WTC11 (cell line): Measurements from ENCODE around the gene ARMC8. TPM values are rescaled to one million over a fixed set of nuclear protein-coding genes. Genes with fewer than 3 reads are reported as not detected.

Experiments
- ATAC-seq: fragments of 200-7000 bp; cut with Tn5 transposase; 2 replicates; pipeline ENCODE4 v1.10.0; 2021; ENCODE audit warnings: mild to moderate bottlenecking, moderate library complexity
- CTCF ChIA-PET: fragments of 300-600 bp; sonication (Branson Sonifier 250); formaldehyde crosslinking; loops from one replicate; lab custom pipeline; 2021; ENCODE audit warnings: antibody characterized with exemption; lab: Charles Lee
- POLR2A ChIA-PET: fragments of 350-600 bp; sonication (Branson Sonifier 250); formaldehyde crosslinking; loops from one replicate; lab custom pipeline; 2021; ENCODE audit warnings: antibody characterized with exemption; lab: Charles Lee
- DNase-seq: peaks from one replicate; pipeline ENCODE4 v3.0.0; 2021; ENCODE audit warnings: low spot score
- H3K27ac Mint-ChIP-seq: 2 replicates; pipeline ENCODE4 v1.8.0; 2021; ENCODE audit warnings: mixed read lengths
- H3K27me3 Mint-ChIP-seq: 2 replicates; pipeline ENCODE4 v1.8.0; 2021; ENCODE audit warnings: low read depth, mild to moderate bottlenecking, moderate library complexity, mixed read lengths
- H3K36me3 Mint-ChIP-seq: 2 replicates; pipeline ENCODE4 v1.8.0; 2021; ENCODE audit warnings: mixed read lengths
- H3K4me1 Mint-ChIP-seq: 2 replicates; pipeline ENCODE4 v1.8.0; 2022; ENCODE audit warnings: mixed read lengths
- H3K4me3 Mint-ChIP-seq: 2 replicates; pipeline ENCODE4 v1.8.0; 2021; ENCODE audit warnings: mild to moderate bottlenecking, moderate library complexity, mixed read lengths
- H3K9me3 Mint-ChIP-seq: 2 replicates; pipeline ENCODE4 v1.8.0; 2021; ENCODE audit warnings: mixed read lengths
- ATF1 ChIP-seq: sonication (generic); formaldehyde crosslinking; IDR thresholded peaks from 2 replicates; pipeline ENCODE4 v1.8.1; 2023; ENCODE audit warnings: mild to moderate bottlenecking, moderate library complexity, missing genetic modification reagents
- CREB1 ChIP-seq: sonication (generic); formaldehyde crosslinking; IDR thresholded peaks from 2 replicates; pipeline ENCODE4 v1.8.0; 2023; ENCODE audit warnings: mild to moderate bottlenecking, missing genetic modification reagents
- FOXJ3 ChIP-seq: sonication (generic); formaldehyde crosslinking; IDR thresholded peaks from 2 replicates; pipeline ENCODE4 v1.9.0; 2021; ENCODE audit warnings: missing genetic modification reagents, mild to moderate bottlenecking, borderline replicate concordance
- GTF2I ChIP-seq: fragments of 250-450 bp; sonication (Bioruptor Pico); conservative IDR thresholded peaks from 2 replicates; pipeline ENCODE4 v1.4.0; 2021; ENCODE audit warnings: mild to moderate bottlenecking
- MXD4 ChIP-seq: fragments of 250-450 bp; sonication (Bioruptor Pico); IDR thresholded peaks from 2 replicates; pipeline ENCODE4 v1.8.0; 2021; ENCODE audit warnings: mild to moderate bottlenecking, moderate library complexity, borderline replicate concordance
- NFYB ChIP-seq: sonication (generic); formaldehyde crosslinking; conservative IDR thresholded peaks from 2 replicates; pipeline ENCODE4 v1.8.0; 2022; ENCODE audit warnings: low read depth, missing genetic modification reagents
- PRRX2 ChIP-seq: fragments of 250-450 bp; sonication (Bioruptor Pico); IDR thresholded peaks from 2 replicates; pipeline ENCODE4 v1.8.0; 2021; ENCODE audit warnings: mild to moderate bottlenecking
- RELA ChIP-seq: sonication (generic); formaldehyde crosslinking; IDR thresholded peaks from 2 replicates; pipeline ENCODE4 v1.8.1; 2022; ENCODE audit warnings: missing genetic modification reagents, mild to moderate bottlenecking, borderline replicate concordance
- ZBTB21 ChIP-seq: sonication (generic); formaldehyde crosslinking; IDR thresholded peaks from 2 replicates; pipeline ENCODE4 v1.8.1; 2023; ENCODE audit warnings: mild to moderate bottlenecking, missing genetic modification reagents, borderline replicate concordance
- ZNF396 ChIP-seq: fragments of 250-450 bp; sonication (Bioruptor Pico); IDR thresholded peaks from 2 replicates; pipeline ENCODE4 v1.8.0; 2021; ENCODE audit warnings: mild to moderate bottlenecking, moderate library complexity, borderline replicate concordance
- total RNA-seq: library from RNA; stranded (reverse); gene quantifications from 3 replicates; pipeline ENCODE4 v1.2.3, GENCODE V29; 2021
- TF ChIP-seq, protein P1 (sequence below): sonication (generic); formaldehyde crosslinking; IDR thresholded peaks from 2 replicates; pipeline ENCODE4 v1.8.1; 2022; ENCODE audit warnings: missing genetic modification reagents, borderline replicate concordance
- TF ChIP-seq, protein P2 (sequence below): sonication (generic); formaldehyde crosslinking; IDR thresholded peaks from 2 replicates; pipeline ENCODE4 v1.8.0; 2022; ENCODE audit warnings: missing genetic modification reagents
- TF ChIP-seq, protein P3 (sequence below): sonication (generic); formaldehyde crosslinking; IDR thresholded peaks from 2 replicates; pipeline ENCODE4 v1.8.0; 2023; ENCODE audit warnings: mild to moderate bottlenecking, missing genetic modification reagents
- TF ChIP-seq, protein P4 (sequence below): sonication (generic); formaldehyde crosslinking; IDR thresholded peaks from 2 replicates; pipeline ENCODE4 v1.8.0; 2022; ENCODE audit warnings: mild to moderate bottlenecking, missing genetic modification reagents

ARMC8 gene
- total RNA-seq, 1 experiment from 2014 or later: 44.9 TPM

DNA sequence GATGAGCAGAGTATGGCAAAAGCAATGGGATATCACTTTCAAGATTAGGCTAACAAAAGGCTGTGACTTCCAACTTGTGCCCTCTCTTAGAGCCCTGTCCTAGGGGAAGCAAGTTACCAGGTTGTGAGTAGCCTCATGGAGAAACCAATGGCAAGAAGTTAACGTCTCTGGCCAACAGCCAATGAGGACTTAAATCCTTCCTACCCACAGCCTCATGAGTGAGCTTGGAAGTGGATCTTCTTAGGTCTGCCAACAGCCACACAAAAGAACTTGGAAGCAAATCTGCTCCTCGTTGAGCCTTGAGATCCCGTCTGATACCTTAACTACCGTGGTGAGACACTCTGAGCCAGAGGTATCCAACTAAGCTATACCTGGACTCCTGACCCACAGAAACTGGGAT lies 136.9 kb downstream of the ARMC8 start:
- ATAC-seq: no peak
- ChIA-PET POLR2A (no interaction called here), CTCF (no interaction called here)
- TF ChIP-seq, protein P1, sequence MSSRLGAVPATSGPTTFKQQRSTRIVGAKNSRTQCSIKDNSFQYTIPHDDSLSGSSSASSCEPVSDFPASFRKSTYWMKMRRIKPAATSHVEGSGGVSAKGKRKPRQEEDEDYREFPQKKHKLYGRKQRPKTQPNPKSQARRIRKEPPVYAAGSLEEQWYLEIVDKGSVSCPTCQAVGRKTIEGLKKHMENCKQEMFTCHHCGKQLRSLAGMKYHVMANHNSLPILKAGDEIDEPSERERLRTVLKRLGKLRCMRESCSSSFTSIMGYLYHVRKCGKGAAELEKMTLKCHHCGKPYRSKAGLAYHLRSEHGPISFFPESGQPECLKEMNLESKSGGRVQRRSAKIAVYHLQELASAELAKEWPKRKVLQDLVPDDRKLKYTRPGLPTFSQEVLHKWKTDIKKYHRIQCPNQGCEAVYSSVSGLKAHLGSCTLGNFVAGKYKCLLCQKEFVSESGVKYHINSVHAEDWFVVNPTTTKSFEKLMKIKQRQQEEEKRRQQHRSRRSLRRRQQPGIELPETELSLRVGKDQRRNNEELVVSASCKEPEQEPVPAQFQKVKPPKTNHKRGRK (CRISPR knock-in tag): no peak
- TF ChIP-seq RELA (CRISPR knock-in tag): no peak
- no peak for TF ChIP-seq PRRX2
- no peaks in the 10 kb centered on the region for H3K36me3 Mint-ChIP-seq
- no peaks in the 10 kb centered on the region for H3K9me3 Mint-ChIP-seq
- no peak for DNase-seq
- no peaks in the 10 kb centered on the region; the same call in 1 of the 2 replicates for H3K27me3 Mint-ChIP-seq
- peaks cover 21% of the 10 kb centered on the region for H3K4me1 Mint-ChIP-seq
- H3K4me3 Mint-ChIP-seq: no peak overlapping the region
- no peak overlapping the region for H3K27ac Mint-ChIP-seq

DNA sequence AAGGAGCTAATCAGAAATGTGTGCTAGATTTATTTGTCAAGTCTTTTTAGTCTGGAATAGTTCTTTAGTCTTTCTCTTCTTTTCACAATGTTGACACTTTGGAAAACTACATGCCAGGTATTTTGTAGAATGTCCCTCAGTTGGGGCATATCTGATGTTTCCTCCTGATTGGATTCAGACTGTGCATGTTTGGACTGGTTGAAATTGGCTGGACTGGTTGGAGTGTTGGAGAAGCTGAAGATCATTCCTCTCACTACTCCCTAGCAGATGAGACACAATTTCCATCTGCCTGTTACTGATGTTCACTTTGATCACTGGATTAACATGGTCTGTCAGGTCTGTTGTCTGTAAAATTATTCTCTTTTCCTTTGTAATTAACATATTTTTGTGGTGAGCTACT lies 138.9 kb downstream of the ARMC8 start:
- no peaks in the 10 kb centered on the region for H3K9me3 Mint-ChIP-seq

More for the DNA sequence above, 138.9 kb downstream of the ARMC8 start:
- DNase-seq (no peak), ATAC-seq (no peak)
- Mint-ChIP-seq H3K4me1 (peaks cover 27% of the 10 kb centered on the region), H3K4me3 (no peak overlapping the region), H3K36me3 (no peaks in the 10 kb centered on the region), H3K27me3 (no peaks in the 10 kb centered on the region), H3K27ac (no peak overlapping the region)
- POLR2A ChIA-PET: no interaction called here
- TF ChIP-seq, protein P2, sequence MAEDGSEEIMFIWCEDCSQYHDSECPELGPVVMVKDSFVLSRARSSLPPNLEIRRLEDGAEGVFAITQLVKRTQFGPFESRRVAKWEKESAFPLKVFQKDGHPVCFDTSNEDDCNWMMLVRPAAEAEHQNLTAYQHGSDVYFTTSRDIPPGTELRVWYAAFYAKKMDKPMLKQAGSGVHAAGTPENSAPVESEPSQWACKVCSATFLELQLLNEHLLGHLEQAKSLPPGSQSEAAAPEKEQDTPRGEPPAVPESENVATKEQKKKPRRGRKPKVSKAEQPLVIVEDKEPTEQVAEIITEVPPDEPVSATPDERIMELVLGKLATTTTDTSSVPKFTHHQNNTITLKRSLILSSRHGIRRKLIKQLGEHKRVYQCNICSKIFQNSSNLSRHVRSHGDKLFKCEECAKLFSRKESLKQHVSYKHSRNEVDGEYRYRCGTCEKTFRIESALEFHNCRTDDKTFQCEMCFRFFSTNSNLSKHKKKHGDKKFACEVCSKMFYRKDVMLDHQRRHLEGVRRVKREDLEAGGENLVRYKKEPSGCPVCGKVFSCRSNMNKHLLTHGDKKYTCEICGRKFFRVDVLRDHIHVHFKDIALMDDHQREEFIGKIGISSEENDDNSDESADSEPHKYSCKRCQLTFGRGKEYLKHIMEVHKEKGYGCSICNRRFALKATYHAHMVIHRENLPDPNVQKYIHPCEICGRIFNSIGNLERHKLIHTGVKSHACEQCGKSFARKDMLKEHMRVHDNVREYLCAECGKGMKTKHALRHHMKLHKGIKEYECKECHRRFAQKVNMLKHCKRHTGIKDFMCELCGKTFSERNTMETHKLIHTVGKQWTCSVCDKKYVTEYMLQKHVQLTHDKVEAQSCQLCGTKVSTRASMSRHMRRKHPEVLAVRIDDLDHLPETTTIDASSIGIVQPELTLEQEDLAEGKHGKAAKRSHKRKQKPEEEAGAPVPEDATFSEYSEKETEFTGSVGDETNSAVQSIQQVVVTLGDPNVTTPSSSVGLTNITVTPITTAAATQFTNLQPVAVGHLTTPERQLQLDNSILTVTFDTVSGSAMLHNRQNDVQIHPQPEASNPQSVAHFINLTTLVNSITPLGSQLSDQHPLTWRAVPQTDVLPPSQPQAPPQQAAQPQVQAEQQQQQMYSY (CRISPR knock-in tag): no peak
- TF ChIP-seq CREB1 (no peak), MXD4 (CRISPR knock-in tag) (no peak), NFYB (CRISPR knock-in tag) (no peak), ZNF396 (no peak), GTF2I (CRISPR knock-in tag) (no peak), FOXJ3 (CRISPR knock-in tag) (no peak), ATF1 (CRISPR knock-in tag) (no peak), ZBTB21 (CRISPR knock-in tag) (no peak)
- TF ChIP-seq, protein P1 (CRISPR knock-in tag): no peak
- TF ChIP-seq, protein P3, sequence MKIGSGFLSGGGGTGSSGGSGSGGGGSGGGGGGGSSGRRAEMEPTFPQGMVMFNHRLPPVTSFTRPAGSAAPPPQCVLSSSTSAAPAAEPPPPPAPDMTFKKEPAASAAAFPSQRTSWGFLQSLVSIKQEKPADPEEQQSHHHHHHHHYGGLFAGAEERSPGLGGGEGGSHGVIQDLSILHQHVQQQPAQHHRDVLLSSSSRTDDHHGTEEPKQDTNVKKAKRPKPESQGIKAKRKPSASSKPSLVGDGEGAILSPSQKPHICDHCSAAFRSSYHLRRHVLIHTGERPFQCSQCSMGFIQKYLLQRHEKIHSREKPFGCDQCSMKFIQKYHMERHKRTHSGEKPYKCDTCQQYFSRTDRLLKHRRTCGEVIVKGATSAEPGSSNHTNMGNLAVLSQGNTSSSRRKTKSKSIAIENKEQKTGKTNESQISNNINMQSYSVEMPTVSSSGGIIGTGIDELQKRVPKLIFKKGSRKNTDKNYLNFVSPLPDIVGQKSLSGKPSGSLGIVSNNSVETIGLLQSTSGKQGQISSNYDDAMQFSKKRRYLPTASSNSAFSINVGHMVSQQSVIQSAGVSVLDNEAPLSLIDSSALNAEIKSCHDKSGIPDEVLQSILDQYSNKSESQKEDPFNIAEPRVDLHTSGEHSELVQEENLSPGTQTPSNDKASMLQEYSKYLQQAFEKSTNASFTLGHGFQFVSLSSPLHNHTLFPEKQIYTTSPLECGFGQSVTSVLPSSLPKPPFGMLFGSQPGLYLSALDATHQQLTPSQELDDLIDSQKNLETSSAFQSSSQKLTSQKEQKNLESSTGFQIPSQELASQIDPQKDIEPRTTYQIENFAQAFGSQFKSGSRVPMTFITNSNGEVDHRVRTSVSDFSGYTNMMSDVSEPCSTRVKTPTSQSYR: no peak
- TF ChIP-seq, protein P4, sequence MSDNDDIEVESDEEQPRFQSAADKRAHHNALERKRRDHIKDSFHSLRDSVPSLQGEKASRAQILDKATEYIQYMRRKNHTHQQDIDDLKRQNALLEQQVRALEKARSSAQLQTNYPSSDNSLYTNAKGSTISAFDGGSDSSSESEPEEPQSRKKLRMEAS (CRISPR knock-in tag): no peak
- CTCF ChIA-PET: interaction anchor here (0.7 to 1.4 kb wide), 3 partner anchors 11 to 614 kb away, joined by 3 read pairs; no protein-coding TSS in a partner anchor
